Thyroid gland (tissue), 4 donors: Measurements from ENCODE around the gene OR6A2. TPM values are rescaled to one million over a fixed set of nuclear protein-coding genes. Genes with fewer than 3 reads are reported as not detected.

ENCODE experiments used
- DNase-seq, 2 donors: peaks; one replicate each; pipeline ENCODE4 v3.0.0-alpha.2; 2019
- H3K27ac ChIP-seq, 3 donors: fragments of 200-600 bp; sonication (generic); 1 replicate in 2 of 3; 2 replicates in 1 of 3; pipeline ENCODE4 v1.5.1; 2016 to 2019; ENCODE audit warnings: mild to moderate bottlenecking in 1 of 3, moderate library complexity in 1 of 3
- H3K27me3 ChIP-seq: fragments of 200-600 bp; sonication (generic); one replicate; pipeline ENCODE4 v1.5.1; 2019
- H3K36me3 ChIP-seq, 2 donors: fragments of 200-600 bp; sonication (generic); one replicate each; pipeline ENCODE4 v1.5.1; 2016 to 2019
- H3K4me1 ChIP-seq, 2 donors: fragments of 200-600 bp; sonication (generic); one replicate each; pipeline ENCODE4 v1.5.1; 2017 to 2019
- H3K4me3 ChIP-seq, 3 donors: fragments of 200-600 bp; sonication (generic); replicated peaks in 1 of 3; 1 replicate in 2 of 3; 2 replicates in 1 of 3; pipeline ENCODE4 v1.5.1; 2016; ENCODE audit warnings: mild to moderate bottlenecking in 1 of 3
- H3K9me3 ChIP-seq: fragments of 200-600 bp; sonication (generic); one replicate; pipeline ENCODE4 v1.5.1; 2017
- CTCF ChIP-seq, 6 experiments: fragments of 200-600 bp in 3 of 6; fragments of 450-650 bp in 3 of 6; sonication (generic) in 3 of 6; IDR thresholded peaks; one replicate each; pipeline ENCODE4 v1.5.1; 2016 to 2019; ENCODE audit warnings: antibody characterized with exemption in 6 of 6, mild to moderate bottlenecking in 2 of 6, inconsistent platforms in 1 of 6, moderate library complexity in 1 of 6
- POLR2A ChIP-seq, 2 donors: fragments of 450-650 bp; IDR thresholded peaks; one replicate each; pipeline ENCODE4 v1.6.1; 2017; ENCODE audit warnings: antibody characterized with exemption in 2 of 2, mild to moderate bottlenecking in 2 of 2, moderate library complexity in 1 of 2
- WGBS, 2 donors: methylation state at CpG; one replicate each; pipeline ENCODE4 v1.1.5; 2017; 5-methylcytosine and 5-hydroxymethylcytosine counted together
- intact Hi-C: fragments of 100-400 bp; cut with DNase I; formaldehyde crosslinking; loops from one replicate; pipeline ENCODE4 v1.15.1; 2023
- total RNA-seq, 4 donors: library from RNA; depleted of rRNA; stranded (reverse); fragments of >200 nt; gene quantifications; one replicate each; pipeline ENCODE4 v1.2.3, GENCODE V29; 2016

Gene OR6A2
- total RNA-seq, 4 donors from 2014 or later: 0.27 to 0.92 (median 0.67) TPM

GRCh38 chr11:6834021-6834420 is 34.5 kb upstream of the OR6A2 start:
- H3K4me1 ChIP-seq: no peaks in the 10 kb centered on the region
- 77 to 78% methylated on average over 1 of the region's 1 CpG for WGBS, 2 donors
- H3K9me3 ChIP-seq: no peaks in the 10 kb centered on the region
- H3K4me3 ChIP-seq: no peak overlapping the region
- H3K27ac ChIP-seq: no peak overlapping the region
- no peaks in the 10 kb centered on the region for H3K27me3 ChIP-seq
- DNase-seq: no peak
- intact Hi-C loops: no loop called here
- no peaks in the 10 kb centered on the region for H3K36me3 ChIP-seq
- TF ChIP-seq CTCF (IDR thresholded peaks at IDR 0.05): no peak
- TF ChIP-seq POLR2A (IDR thresholded peaks at IDR 0.05): no peak

GRCh38 chr11:6833356-6833755 is 33.9 kb upstream of the OR6A2 start:
- intact Hi-C loops: no loop called here
- 74 to 78% methylated on average over 6 of the region's 6 CpGs for WGBS, 2 donors
- no peak for DNase-seq
- H3K4me1 ChIP-seq: no peaks in the 10 kb centered on the region
- TF ChIP-seq POLR2A (IDR thresholded peaks at IDR 0.05) (no peak), CTCF (IDR thresholded peaks at IDR 0.05) (no peak)
- H3K27ac ChIP-seq: no peak overlapping the region
- H3K9me3 ChIP-seq: no peaks in the 10 kb centered on the region
- no peaks in the 10 kb centered on the region for H3K27me3 ChIP-seq
- H3K36me3 ChIP-seq: no peaks in the 10 kb centered on the region
- H3K4me3 ChIP-seq: no peak overlapping the region

GRCh38 chr11:6828103-6828502 is 28.6 kb upstream of the OR6A2 start:
- WGBS, 2 donors: 78 to 90% methylated on average over 1 of the region's 1 CpG
- Histone ChIP-seq H3K36me3 (no peaks in the 10 kb centered on the region), H3K27ac (no peak overlapping the region), H3K4me1 (no peaks in the 10 kb centered on the region), H3K9me3 (no peaks in the 10 kb centered on the region), H3K27me3 (no peaks in the 10 kb centered on the region), H3K4me3 (no peak overlapping the region)
- no peak for DNase-seq
- TF ChIP-seq CTCF (IDR thresholded peaks at IDR 0.05) (no peak), POLR2A (IDR thresholded peaks at IDR 0.05) (no peak)
- intact Hi-C loops: no loop called here

GRCh38 chr11:6825231-6825744 is 25.8 kb upstream of the OR6A2 start:
- Histone ChIP-seq H3K27ac (no peak overlapping the region), H3K9me3 (no peaks in the 10 kb centered on the region), H3K27me3 (no peaks in the 10 kb centered on the region), H3K36me3 (no peaks in the 10 kb centered on the region), H3K4me3 (no peak overlapping the region), H3K4me1 (no peaks in the 10 kb centered on the region)
- TF ChIP-seq POLR2A (IDR thresholded peaks at IDR 0.05) (no peak), CTCF (IDR thresholded peaks at IDR 0.05) (no peak)
- 70 to 89% methylated on average over 7 of the region's 7 CpGs for WGBS, 2 donors
- intact Hi-C loops: no loop called here
- no peak for DNase-seq

- no peak for DNase-seq
- Histone ChIP-seq H3K27me3 (no peaks in the 10 kb centered on the region), H3K4me3 (no peak overlapping the region), H3K36me3 (no peaks in the 10 kb centered on the region), H3K27ac (no peak overlapping the region), H3K4me1 (no peaks in the 10 kb centered on the region), H3K9me3 (no peaks in the 10 kb centered on the region)
- WGBS, 2 donors: 65 to 74% methylated on average over 5 of the region's 5 CpGs
- intact Hi-C loops: no loop called here
- TF ChIP-seq POLR2A (IDR thresholded peaks at IDR 0.05) (no peak), CTCF (IDR thresholded peaks at IDR 0.05) (no peak)
Measured at GRCh38 chr11:6824136-6824823, 24.8 kb upstream of the OR6A2 start.
